HEK293 (cell line): Measurements from ENCODE around the gene MCF2L.

Experiments used
- CTCF ChIA-PET: fragments of 350-600 bp; formaldehyde crosslinking; extraction: SDS; loops from one replicate; lab custom pipeline; 2021; ENCODE audit warnings: antibody characterized with exemption; lab: Yijun Ruan, JAX
- POLR2A ChIA-PET: fragments of 300-600 bp; formaldehyde crosslinking; extraction: SDS; loops from one replicate; lab custom pipeline; 2020; ENCODE audit warnings: antibody characterized with exemption, inconsistent platforms; lab: Yijun Ruan, JAX
- H3K27ac ChIP-seq: fragments of 200-500 bp; sonication (Bioruptor generic); 2 replicates; pipeline ENCODE4 v1.5.1; 2014; ENCODE audit warnings: low read depth, low read length, control low read depth, inconsistent platforms; ENCODE audit errors: extremely low read depth
- H3K36me3 ChIP-seq, 2 experiments: fragments of 200-500 bp in 1 of 2; sonication (Bioruptor generic) in 1 of 2; 1 replicate in 1 of 2; 2 replicates in 1 of 2; pipeline ENCODE4 v1.5.1; 2014 to 2017; ENCODE audit warnings: inconsistent platforms in 2 of 2, low read length in 2 of 2; ENCODE audit not compliant: control insufficient read depth in 2 of 2, insufficient read depth in 1 of 2
- H3K4me1 ChIP-seq: fragments of 200-500 bp; sonication (Bioruptor generic); 2 replicates; pipeline ENCODE4 v1.5.1; 2014; ENCODE audit warnings: mild to moderate bottlenecking, low read length, inconsistent platforms; ENCODE audit not compliant: control insufficient read depth, insufficient read depth
- H3K4me3 ChIP-seq: 2 replicates; pipeline ENCODE4 v1.5.1; 2011; ENCODE audit warnings: low read depth, mild to moderate bottlenecking, control low read depth, low read length, moderate library complexity
- H3K9me3 ChIP-seq: fragments of 200-500 bp; sonication (Bioruptor generic); 2 replicates; pipeline ENCODE4 v1.5.1; 2014; ENCODE audit warnings: low read depth, low read length, inconsistent platforms; ENCODE audit not compliant: control insufficient read depth, insufficient read depth
- KLF1 ChIP-seq: fragments of 450-650 bp; formaldehyde crosslinking; IDR thresholded peaks from 2 replicates; pipeline ENCODE4 v1.5.1; 2016; ENCODE audit warnings: missing biosample characterization, missing genetic modification characterization
- SCRT1 ChIP-seq: fragments of 450-650 bp; formaldehyde crosslinking; IDR thresholded peaks from 2 replicates; pipeline ENCODE4 v1.5.1; 2016; ENCODE audit warnings: missing biosample characterization, missing genetic modification characterization, borderline replicate concordance
- SCRT2 ChIP-seq: fragments of 450-650 bp; formaldehyde crosslinking; IDR thresholded peaks from 2 replicates; pipeline ENCODE4 v1.5.1; 2016; ENCODE audit warnings: missing biosample characterization, missing genetic modification characterization
- SETDB1 ChIP-seq: IDR thresholded peaks from one replicate; pipeline ENCODE4 v1.6.1; 2017; ENCODE audit warnings: mild to moderate bottlenecking, low read length, moderate library complexity, mixed read lengths; ENCODE audit not compliant: insufficient read length
- ZBTB21 ChIP-seq: fragments of 450-650 bp; formaldehyde crosslinking; IDR thresholded peaks from 2 replicates; pipeline ENCODE4 v1.5.1; 2017; ENCODE audit warnings: missing biosample characterization, missing genetic modification characterization
- ZNF114 ChIP-seq: fragments of 450-650 bp; formaldehyde crosslinking; IDR thresholded peaks from 2 replicates; pipeline ENCODE4 v1.5.0; 2017; ENCODE audit warnings: missing biosample characterization, missing genetic modification characterization
- ZNF223 ChIP-seq: fragments of 450-650 bp; formaldehyde crosslinking; IDR thresholded peaks from 2 replicates; pipeline ENCODE4 v1.5.1; 2016; ENCODE audit warnings: missing biosample characterization, missing genetic modification characterization
- ZNF292 ChIP-seq: fragments of 450-650 bp; formaldehyde crosslinking; IDR thresholded peaks from 2 replicates; pipeline ENCODE4 v1.5.1; 2016; ENCODE audit warnings: low read depth, missing biosample characterization, missing genetic modification characterization, borderline replicate concordance
- ZNF362 ChIP-seq: fragments of 450-650 bp; formaldehyde crosslinking; IDR thresholded peaks from 2 replicates; pipeline ENCODE4 v1.5.1; 2016; ENCODE audit warnings: missing biosample characterization, missing genetic modification characterization
- ZNF391 ChIP-seq: fragments of 450-650 bp; formaldehyde crosslinking; IDR thresholded peaks from 2 replicates; pipeline ENCODE4 v1.5.1; 2016; ENCODE audit warnings: low read depth, missing biosample characterization, missing genetic modification characterization, borderline replicate concordance
- ZNF416 ChIP-seq: fragments of 450-650 bp; formaldehyde crosslinking; IDR thresholded peaks from 2 replicates; pipeline ENCODE4 v1.5.1; 2016; ENCODE audit warnings: missing biosample characterization, missing genetic modification characterization
- ZNF544 ChIP-seq: fragments of 450-650 bp; formaldehyde crosslinking; IDR thresholded peaks from 2 replicates; pipeline ENCODE4 v1.5.0; 2017; ENCODE audit warnings: missing biosample characterization, missing genetic modification characterization
- ZNF585B ChIP-seq: fragments of 450-650 bp; formaldehyde crosslinking; IDR thresholded peaks from 2 replicates; pipeline ENCODE4 v1.5.1; 2016; ENCODE audit warnings: missing biosample characterization, missing genetic modification characterization
- ZNF621 ChIP-seq: fragments of 450-650 bp; formaldehyde crosslinking; IDR thresholded peaks from 2 replicates; pipeline ENCODE4 v1.5.1; 2017; ENCODE audit warnings: missing biosample characterization, missing genetic modification characterization
- ZNF626 ChIP-seq: fragments of 450-650 bp; sonication (Bioruptor Pico); formaldehyde crosslinking; IDR thresholded peaks from 2 replicates; pipeline ENCODE4 v1.5.1; 2018; ENCODE audit warnings: missing biosample characterization, missing genetic modification characterization, inconsistent platforms
- ZSCAN23 ChIP-seq: fragments of 450-650 bp; formaldehyde crosslinking; IDR thresholded peaks from 2 replicates; pipeline ENCODE4 v1.5.1; 2016; ENCODE audit warnings: missing biosample characterization, missing genetic modification characterization
- TF ChIP-seq, protein P1 (sequence below): fragments of 450-650 bp; formaldehyde crosslinking; IDR thresholded peaks from 2 replicates; pipeline ENCODE4 v1.5.1; 2016; ENCODE audit warnings: missing biosample characterization, missing genetic modification characterization
- TF ChIP-seq, protein P2 (sequence below): fragments of 450-650 bp; formaldehyde crosslinking; IDR thresholded peaks from 2 replicates; pipeline ENCODE4 v1.5.1; 2016; ENCODE audit warnings: missing biosample characterization, missing genetic modification characterization, borderline replicate concordance
- TF ChIP-seq, protein P3 (sequence below): fragments of 450-650 bp; formaldehyde crosslinking; conservative IDR thresholded peaks from 2 replicates; pipeline ENCODE4 v1.5.1; 2016; ENCODE audit warnings: low read depth, missing biosample characterization, missing genetic modification characterization
- TF ChIP-seq, protein P4 (sequence below): fragments of 450-650 bp; formaldehyde crosslinking; IDR thresholded peaks from 2 replicates; pipeline ENCODE4 v1.5.1; 2017; ENCODE audit warnings: missing biosample characterization, missing genetic modification characterization

The MCF2L gene

DNA sequence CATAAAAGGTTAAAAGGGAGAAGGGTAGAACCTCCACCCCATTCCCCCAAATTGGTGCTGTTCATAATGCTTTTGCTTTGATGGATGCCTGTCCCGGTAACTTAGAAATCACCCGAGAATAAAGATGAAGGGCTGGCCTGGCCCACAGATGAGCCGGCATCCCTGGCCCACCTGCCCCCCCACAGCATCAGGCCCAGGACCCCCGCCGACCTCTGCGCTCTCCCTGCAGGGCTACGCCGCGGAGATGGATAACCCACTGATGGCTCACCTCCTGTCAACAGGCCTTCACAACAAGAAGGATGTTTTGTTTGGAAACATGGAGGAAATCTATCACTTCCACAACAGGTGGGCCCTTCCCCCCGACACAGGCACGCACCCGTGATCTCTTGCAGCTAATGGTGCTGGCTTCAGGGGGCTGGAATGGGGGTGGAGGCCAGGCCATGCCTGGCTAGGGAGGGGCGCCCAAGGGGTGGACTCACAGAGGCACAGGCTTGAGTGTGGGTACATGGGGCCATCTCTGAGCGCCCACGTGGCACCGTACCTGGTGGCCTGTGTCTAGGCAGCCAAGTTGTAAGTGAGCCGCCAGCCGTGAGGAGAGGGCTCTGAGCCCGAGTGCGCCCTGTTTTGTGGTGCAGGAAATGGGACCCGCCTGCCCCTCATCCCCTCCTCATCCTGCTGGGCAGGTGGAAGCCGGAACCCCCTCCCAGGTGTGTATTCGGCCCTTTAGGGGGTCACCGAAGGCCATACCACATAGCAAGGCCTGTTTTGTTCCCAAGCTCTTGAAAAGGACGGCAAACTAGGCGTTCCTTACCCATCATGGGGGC is 113.4 kb downstream of the MCF2L start:
- H3K27ac ChIP-seq = no peak overlapping the region
- H3K36me3 ChIP-seq = no peaks in the 10 kb centered on the region
- ChIA-PET POLR2A (no interaction called here), CTCF (no interaction called here)
- no peaks in the 10 kb centered on the region for H3K9me3 ChIP-seq
- H3K4me1 ChIP-seq = no peaks in the 10 kb centered on the region; the same call in 1 of the 2 replicates
- TF ChIP-seq ZNF626 (no peak), SCRT2 (peak; percentile 44; the same call in 1 of the 2 replicates)
- H3K4me3 ChIP-seq = no peak overlapping the region

DNA sequence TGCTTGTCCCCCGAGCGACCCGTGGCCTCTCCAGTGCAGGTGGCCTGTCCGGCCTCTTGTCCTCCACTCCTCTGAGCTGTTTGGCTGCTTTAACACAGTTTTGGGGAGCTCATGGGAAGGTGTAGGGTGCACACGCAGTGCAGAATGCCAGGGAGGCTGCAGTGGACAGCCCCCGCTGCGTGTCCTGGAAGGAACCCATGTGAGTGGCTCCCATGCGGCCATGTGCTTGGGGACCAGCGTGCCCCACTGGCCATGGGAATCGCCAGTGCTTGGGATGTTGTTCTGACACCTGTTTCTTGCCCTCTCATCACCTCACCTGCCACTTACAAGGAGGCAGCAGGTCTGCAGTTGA is 114.0 kb downstream of the MCF2L start:
- H3K4me1 ChIP-seq = no peaks in the 10 kb centered on the region; the same call in 1 of the 2 replicates
- TF ChIP-seq, protein P1, sequence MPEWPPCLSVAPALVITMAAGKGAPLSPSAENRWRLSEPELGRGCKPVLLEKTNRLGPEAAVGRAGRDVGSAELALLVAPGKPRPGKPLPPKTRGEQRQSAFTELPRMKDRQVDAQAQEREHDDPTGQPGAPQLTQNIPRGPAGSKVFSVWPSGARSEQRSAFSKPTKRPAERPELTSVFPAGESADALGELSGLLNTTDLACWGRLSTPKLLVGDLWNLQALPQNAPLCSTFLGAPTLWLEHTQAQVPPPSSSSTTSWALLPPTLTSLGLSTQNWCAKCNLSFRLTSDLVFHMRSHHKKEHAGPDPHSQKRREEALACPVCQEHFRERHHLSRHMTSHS = no peak
- TF ChIP-seq KLF1 (no peak), ZSCAN23 (tag by site-specific recombination) (no peak), ZNF114 (tag by site-specific recombination) (no peak), ZBTB21 (tag by site-specific recombination) (no peak), ZNF223 (tag by site-specific recombination) (no peak), ZNF292 (tag by site-specific recombination) (no peak), ZNF362 (tag by site-specific recombination) (no peak), ZNF621 (no peak), SCRT1 (no peak), ZNF391 (tag by site-specific recombination) (no peak), ZNF626 (no peak), ZNF585B (tag by site-specific recombination) (no peak), ZNF544 (tag by site-specific recombination) (no peak), ZNF416 (tag by site-specific recombination) (no peak), SETDB1 (no peak)
- TF ChIP-seq, protein P2, sequence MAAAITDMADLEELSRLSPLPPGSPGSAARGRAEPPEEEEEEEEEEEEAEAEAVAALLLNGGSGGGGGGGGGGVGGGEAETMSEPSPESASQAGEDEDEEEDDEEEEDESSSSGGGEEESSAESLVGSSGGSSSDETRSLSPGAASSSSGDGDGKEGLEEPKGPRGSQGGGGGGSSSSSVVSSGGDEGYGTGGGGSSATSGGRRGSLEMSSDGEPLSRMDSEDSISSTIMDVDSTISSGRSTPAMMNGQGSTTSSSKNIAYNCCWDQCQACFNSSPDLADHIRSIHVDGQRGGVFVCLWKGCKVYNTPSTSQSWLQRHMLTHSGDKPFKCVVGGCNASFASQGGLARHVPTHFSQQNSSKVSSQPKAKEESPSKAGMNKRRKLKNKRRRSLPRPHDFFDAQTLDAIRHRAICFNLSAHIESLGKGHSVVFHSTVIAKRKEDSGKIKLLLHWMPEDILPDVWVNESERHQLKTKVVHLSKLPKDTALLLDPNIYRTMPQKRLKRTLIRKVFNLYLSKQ (tag by site-specific recombination) = no peak
- TF ChIP-seq, protein P3, sequence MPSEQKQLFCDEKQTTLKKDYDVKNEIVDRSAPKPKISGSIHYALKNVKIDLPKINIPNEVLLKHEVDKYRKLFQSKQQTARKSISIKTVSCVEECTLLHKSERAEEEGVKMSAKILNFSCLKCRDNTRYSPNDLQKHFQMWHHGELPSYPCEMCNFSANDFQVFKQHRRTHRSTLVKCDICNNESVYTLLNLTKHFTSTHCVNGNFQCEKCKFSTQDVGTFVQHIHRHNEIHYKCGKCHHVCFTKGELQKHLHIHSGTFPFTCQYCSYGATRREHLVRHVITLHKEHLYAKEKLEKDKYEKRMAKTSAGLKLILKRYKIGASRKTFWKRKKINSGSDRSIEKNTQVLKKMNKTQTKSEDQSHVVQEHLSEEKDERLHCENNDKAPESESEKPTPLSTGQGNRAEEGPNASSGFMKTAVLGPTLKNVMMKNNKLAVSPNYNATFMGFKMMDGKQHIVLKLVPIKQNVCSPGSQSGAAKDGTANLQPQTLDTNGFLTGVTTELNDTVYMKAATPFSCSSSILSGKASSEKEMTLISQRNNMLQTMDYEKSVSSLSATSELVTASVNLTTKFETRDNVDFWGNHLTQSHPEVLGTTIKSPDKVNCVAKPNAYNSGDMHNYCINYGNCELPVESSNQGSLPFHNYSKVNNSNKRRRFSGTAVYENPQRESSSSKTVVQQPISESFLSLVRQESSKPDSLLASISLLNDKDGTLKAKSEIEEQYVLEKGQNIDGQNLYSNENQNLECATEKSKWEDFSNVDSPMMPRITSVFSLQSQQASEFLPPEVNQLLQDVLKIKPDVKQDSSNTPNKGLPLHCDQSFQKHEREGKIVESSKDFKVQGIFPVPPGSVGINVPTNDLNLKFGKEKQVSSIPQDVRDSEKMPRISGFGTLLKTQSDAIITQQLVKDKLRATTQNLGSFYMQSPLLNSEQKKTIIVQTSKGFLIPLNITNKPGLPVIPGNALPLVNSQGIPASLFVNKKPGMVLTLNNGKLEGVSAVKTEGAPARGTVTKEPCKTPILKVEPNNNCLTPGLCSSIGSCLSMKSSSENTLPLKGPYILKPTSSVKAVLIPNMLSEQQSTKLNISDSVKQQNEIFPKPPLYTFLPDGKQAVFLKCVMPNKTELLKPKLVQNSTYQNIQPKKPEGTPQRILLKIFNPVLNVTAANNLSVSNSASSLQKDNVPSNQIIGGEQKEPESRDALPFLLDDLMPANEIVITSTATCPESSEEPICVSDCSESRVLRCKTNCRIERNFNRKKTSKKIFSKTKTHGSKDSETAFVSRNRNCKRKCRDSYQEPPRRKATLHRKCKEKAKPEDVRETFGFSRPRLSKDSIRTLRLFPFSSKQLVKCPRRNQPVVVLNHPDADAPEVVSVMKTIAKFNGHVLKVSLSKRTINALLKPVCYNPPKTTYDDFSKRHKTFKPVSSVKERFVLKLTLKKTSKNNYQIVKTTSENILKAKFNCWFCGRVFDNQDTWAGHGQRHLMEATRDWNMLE (tag by site-specific recombination) = no peak
- TF ChIP-seq, protein P4, sequence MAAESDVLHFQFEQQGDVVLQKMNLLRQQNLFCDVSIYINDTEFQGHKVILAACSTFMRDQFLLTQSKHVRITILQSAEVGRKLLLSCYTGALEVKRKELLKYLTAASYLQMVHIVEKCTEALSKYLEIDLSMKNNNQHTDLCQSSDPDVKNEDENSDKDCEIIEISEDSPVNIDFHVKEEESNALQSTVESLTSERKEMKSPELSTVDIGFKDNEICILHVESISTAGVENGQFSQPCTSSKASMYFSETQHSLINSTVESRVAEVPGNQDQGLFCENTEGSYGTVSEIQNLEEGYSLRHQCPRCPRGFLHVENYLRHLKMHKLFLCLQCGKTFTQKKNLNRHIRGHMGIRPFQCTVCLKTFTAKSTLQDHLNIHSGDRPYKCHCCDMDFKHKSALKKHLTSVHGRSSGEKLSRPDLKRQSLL (tag by site-specific recombination) = no peak
- H3K27ac ChIP-seq = no peak overlapping the region
- ChIA-PET CTCF (no interaction called here), POLR2A (no interaction called here)
- no peaks in the 10 kb centered on the region for H3K9me3 ChIP-seq
- peaks cover 0 to 5% of the 10 kb centered on the region in 2 experiments; a peak in 1 of 3 replicates for H3K36me3 ChIP-seq
- no peak overlapping the region for H3K4me3 ChIP-seq
